Skin of body (tissue), 2 donors: Measurements from ENCODE around the gene KLF14. TPM values are rescaled to one million over a fixed set of nuclear protein-coding genes. Genes with fewer than 3 reads are reported as not detected.
A peak's percentile ranks its signal among the peaks of the same experiment; 100 is the strongest.
"Not testable (repeated sequence)": the region's sequence is repeated elsewhere in the genome, so short reads cannot be mapped to it uniquely, and the experiment has no call there.

Experiments
- DNase-seq: peaks from one replicate; lab custom pipeline; 2025; lab: John Stamatoyannopoulos, UW
- total RNA-seq: library from RNA; depleted of rRNA; stranded (reverse); fragments of >200 nt; gene quantifications from one replicate; pipeline ENCODE4 v1.2.3, GENCODE V29; 2014

KLF14 gene
- total RNA-seq: 0.89 TPM

- peak; percentile 58 for DNase-seq
These were observed at the start of gene KLF14 for GRCh38 chr7:130733931-130734814. Gene KLF14 (minus strand): TSS chr7:130734207. CDS start chr7:130734033, 174 bp downstream.

DNA sequence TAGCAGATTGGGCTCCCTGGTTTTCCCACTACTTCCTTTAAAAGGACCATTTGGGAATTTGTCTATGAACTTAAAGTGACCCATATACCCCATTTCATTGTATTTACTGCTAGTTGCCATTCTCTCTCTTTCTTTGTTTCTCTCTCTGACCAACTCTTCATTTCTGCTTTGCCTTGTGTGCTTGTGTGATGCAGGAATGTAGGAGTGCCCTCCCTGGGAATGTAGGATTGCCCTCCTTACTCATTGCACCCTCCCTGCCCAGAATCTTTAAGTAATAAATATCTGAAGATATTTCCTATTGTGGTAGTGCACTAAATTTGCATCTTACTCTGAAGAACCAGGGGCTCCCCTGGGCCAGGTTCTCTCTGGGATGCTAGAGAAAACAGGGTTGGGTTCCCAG, 47.3 kb upstream of the KLF14 start:
- no peak for DNase-seq

GRCh38 chr7:130777426-130777825, 43.4 kb upstream of the KLF14 start:
- no peak for DNase-seq

- DNase-seq: not testable (repeated sequence)
These were observed 38.4 kb upstream of the KLF14 start for GRCh38 chr7:130772456-130772855.

DNA sequence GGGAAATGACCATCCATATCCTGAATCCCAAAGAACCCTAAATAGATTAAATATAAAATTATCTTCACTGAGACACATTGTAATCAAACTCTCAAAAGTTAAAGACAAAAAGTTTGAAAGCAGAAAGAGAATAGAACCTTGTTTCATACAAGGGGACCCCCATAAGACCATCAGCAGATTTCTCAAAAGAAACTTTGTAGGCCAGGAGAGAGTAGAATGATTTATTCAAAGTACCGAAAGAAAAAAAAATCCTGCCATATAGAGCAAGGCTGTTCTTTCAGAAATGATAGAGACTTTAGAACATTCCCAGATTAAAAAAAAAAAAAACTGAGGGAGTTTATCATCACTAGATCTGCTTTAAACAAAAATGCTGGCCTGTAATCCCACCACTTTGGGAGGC, 34.8 kb upstream of the KLF14 start:
- no peak for DNase-seq

- DNase-seq: not testable (repeated sequence)
These were observed 30.6 kb upstream of the KLF14 start for GRCh38 chr7:130764569-130764968.

GRCh38 chr7:130758429-130759056, 24.5 kb upstream of the KLF14 start:
- DNase-seq: peak; percentile 44

DNA sequence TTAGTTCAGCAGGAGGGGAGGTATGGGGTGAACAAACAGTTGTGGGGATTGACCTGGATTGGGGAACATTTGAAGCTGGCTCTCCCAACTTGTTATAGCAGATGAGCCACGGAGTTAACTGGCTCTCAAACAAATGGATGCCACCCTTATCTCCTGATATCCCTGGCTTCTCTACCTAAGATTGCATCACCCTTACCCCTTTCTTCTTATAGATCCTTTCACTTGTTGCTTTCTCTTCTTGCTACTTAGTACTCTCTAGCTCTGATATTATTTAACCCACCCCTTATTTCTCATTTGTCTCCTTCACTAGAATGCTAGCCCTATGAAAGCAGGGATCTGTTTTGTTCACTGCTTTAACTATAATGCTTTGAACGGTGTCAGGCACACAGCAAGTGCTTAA, 22.3 kb upstream of the KLF14 start:
- DNase-seq: no peak

GRCh38 chr7:130752424-130752823, 18.4 kb upstream of the KLF14 start:
- no peak for DNase-seq

- DNase-seq: no peak
These were observed 16.7 kb upstream of the KLF14 start for GRCh38 chr7:130750755-130751154.

GRCh38 chr7:130748531-130749389, 14.8 kb upstream of the KLF14 start:
- no peak for DNase-seq

- DNase-seq: no peak
These were observed 7.5 kb upstream of the KLF14 start for GRCh38 chr7:130741331-130741995.

DNA sequence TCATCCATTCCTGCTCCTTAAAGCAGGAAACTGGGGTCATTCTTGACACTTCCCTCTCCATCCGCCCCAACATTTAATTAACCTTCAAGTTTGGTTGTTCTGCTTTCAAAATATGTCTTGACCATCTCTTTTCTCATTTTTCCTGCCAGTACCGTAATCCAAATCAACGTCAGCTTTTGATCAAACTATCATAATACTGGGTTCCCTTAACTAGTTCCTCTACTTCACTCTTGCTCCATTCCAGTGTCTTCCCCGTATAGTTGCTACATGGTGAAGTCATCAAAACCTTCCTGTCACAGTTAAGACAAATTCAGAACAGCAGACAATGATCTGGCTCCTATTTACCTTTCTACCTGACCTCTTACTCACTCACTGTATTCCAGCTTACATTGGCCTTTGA, 6.6 kb upstream of the KLF14 start:
- DNase-seq: no peak

- DNase-seq: peak; percentile 41
These were observed 2.4 kb upstream of the KLF14 start for GRCh38 chr7:130736298-130736900.

GRCh38 chr7:130734815-130735716, 1.1 kb upstream of the KLF14 start:
- peak; percentile 39 for DNase-seq

DNA sequence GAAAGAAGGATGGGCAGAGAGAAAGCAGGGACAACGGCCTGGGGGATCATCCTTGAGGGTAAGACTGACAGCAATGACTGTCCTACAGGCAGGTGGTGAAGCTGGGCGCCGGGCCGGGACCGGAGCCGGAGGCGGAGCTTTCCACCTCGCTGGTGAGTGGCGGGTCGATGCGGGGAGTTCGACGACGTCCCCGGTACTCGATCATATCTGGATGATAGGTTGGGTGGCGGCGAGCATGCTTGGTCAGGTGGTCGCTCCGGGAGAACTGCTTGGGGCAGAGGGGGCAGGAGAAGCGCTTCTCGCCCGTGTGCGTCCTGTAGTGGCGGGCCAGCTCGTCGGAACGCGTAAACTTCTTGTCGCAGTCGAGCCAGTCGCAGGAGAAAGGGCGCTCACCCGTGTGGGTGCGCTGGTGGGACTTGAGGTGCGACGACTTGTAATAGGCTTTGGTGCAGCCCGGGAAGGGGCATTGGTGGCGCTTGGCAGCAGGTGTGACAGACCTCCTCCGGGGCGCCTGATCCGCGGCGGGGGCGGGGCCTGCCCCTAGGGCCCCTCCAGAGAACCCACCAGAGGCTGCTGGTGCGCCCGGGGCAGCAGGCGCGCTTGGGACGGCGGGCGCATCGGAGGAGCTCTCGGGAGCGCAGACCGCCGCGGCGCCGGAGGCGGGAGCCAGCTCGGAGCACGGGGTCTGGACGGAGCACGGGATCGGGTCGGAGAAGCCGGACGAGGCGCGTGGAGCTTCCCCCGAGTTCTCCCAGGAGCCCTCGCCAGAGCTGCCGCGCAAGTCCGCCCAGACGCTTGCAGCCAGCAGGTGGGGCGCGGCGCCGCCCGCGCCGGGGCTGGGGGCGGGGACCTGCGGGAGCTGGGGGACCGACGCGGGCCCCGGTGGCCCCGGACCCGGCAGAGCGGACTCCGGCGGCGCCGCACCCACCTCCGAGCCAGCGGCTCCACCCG, 752 bp downstream of the KLF14 start:
- DNase-seq: no peak

DNA sequence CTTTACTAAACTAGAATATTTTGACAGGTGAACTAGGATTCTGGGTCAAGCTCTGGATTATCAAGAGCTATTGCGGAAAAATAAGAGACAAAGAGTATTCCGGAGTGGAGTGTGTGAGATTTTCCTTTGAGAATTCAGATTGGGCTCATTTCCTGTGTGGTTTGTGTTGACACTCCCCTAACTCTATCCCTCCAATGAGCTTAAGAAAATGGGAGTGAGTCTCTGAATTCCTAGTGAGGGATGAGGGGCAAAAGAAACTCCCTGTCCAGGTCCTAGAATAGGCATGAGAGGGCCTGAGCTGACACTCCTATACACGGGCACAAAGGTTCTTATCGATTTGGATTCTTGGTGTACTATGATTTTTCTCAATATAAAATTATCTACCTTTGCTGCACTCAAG, 10.2 kb downstream of the KLF14 start:
- no peak for DNase-seq

DNA sequence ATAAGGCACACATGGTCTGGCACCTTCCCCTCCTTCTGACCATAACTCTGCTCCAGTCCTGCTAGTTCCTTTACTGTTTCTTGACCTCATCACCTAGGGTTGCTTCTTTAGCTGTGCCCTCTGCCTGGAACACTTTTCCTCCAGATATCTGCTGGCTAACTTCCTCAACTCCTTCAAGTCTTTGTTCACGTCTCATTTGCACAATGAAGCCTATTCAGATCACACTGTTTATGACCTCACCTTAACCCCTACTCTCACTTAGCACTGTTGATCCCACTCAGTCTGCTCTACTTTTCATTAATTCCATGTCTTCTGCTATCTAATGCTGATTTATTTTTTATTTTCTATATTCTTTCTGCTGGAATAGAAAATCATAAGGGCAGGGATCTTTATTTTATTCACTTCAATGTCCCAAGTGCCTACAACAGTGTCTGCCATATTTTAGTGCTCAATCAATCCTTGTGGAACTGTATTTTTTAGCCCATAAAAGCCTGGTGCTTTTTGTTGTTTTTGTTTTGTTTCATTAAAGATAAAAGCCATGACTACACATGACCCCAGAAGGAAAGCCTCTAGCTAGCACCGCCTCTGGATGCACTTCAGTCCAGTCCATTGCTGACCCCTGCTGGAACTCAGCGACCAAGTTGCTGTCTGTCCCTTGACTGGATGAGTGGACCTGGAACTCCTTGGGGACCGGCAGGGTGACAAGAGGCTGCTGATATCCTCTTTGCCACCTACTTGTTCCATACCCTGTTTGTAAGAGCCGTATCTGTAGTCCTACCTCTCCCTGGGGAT, 12.3 kb downstream of the KLF14 start:
- DNase-seq: peak; percentile 39
